HG03565 (cell line): Measurements from ENCODE around the gene EIF1B.

ENCODE experiments used
- ATAC-seq: cut with Tn5 transposase; IDR thresholded peaks from one replicate; pipeline ENCODE4 v1.9.1; 2021; ENCODE audit warnings: mild to moderate bottlenecking, moderate library complexity; ENCODE audit not compliant: unreplicated experiment

Gene EIF1B

GRCh38 chr3:40340541-40341170 is 31.1 kb downstream of the EIF1B start:
- no peak for ATAC-seq

GRCh38 chr3:40341671-40342070 is 32.2 kb downstream of the EIF1B start:
- ATAC-seq = no peak

- no peak for ATAC-seq
Observed at GRCh38 chr3:40350529-40350928, 41.0 kb downstream of the EIF1B start.

GRCh38 chr3:40355410-40355809 is 45.9 kb downstream of the EIF1B start:
- no peak for ATAC-seq

- no peak for ATAC-seq
Observed at GRCh38 chr3:40358454-40358853, 48.9 kb downstream of the EIF1B start.
